ENCODE measurements around the gene TSPAN4. TPM values are rescaled to one million over a fixed set of nuclear protein-coding genes. Genes with fewer than 3 reads are reported as not detected.

TSPAN4 gene
- total and polyA plus RNA-seq, 2 of the 13 experiments (the other 11 are each of a cell fraction or from before 2014, with no cell fraction given), result 31.7 to 68.3 TPM

- TF ChIP-seq DZIP1 (CRISPR knock-in tag; IDR thresholded peaks at IDR 0.05) (0 out of 2 replicates have a peak, but pooled peaks have one; percentile 41), ZNF800 (CRISPR knock-in tag; IDR thresholded peaks at IDR 0.05) (0 out of 2 replicates have a peak, but pooled peaks have one; percentile 51), NRL (CRISPR knock-in tag; IDR thresholded peaks at IDR 0.05; ENCODE audit: borderline replicate concordance) (peak; percentile 81; the same call in 1 of the 2 replicates), ZNF773 (CRISPR knock-in tag; IDR thresholded peaks at IDR 0.05; ENCODE audit: borderline replicate concordance) (0 out of 2 replicates have a peak, but pooled peaks have one; percentile 42), THAP11 (CRISPR knock-in tag; IDR thresholded peaks at IDR 0.05) (peak; percentile 9; the same call in 1 of the 2 replicates), ZFP82 (CRISPR knock-in tag; IDR thresholded peaks at IDR 0.05; ENCODE audit: borderline replicate concordance) (peak; percentile 79; the same call in 1 of the 2 replicates), ARID5B (CRISPR knock-in tag; IDR thresholded peaks at IDR 0.05) (0 out of 2 replicates have a peak, but pooled peaks have one; percentile 3), KMT2A (CRISPR knock-in tag; IDR thresholded peaks at IDR 0.05) (peak; percentile 62; the same call in 1 of the 2 replicates), NR0B2 (CRISPR knock-in tag; IDR thresholded peaks at IDR 0.05) (no peak), ZNF280D (CRISPR knock-in tag; IDR thresholded peaks at IDR 0.05) (no peak)
Measured at GRCh38 chr11:911031-911889, 68.6 kb downstream of the TSPAN4 start (continued).
